Gastrocnemius medialis (tissue), 4 donors: Measurements from ENCODE around the gene KRT85.

Experiments used
- POLR2A ChIP-seq, 2 donors: fragments of 450-650 bp; IDR thresholded peaks; one replicate each; pipeline ENCODE4 v1.6.1; 2017; ENCODE audit warnings: antibody characterized with exemption in 2 of 2, mild to moderate bottlenecking in 2 of 2, moderate library complexity in 2 of 2
- TF ChIP-seq, protein P1 (sequence below), 5 experiments: fragments of 450-650 bp in 3 of 5; fragments of 200-600 bp in 2 of 5; sonication (generic) in 2 of 5; IDR thresholded peaks in 4 of 5; conservative IDR thresholded peaks in 1 of 5; 1 replicate in 4 of 5; 2 replicates in 1 of 5; pipeline ENCODE4 v1.5.1; 2016 to 2019; ENCODE audit warnings: antibody characterized with exemption in 5 of 5, mild to moderate bottlenecking in 3 of 5, moderate library complexity in 3 of 5

DNA sequence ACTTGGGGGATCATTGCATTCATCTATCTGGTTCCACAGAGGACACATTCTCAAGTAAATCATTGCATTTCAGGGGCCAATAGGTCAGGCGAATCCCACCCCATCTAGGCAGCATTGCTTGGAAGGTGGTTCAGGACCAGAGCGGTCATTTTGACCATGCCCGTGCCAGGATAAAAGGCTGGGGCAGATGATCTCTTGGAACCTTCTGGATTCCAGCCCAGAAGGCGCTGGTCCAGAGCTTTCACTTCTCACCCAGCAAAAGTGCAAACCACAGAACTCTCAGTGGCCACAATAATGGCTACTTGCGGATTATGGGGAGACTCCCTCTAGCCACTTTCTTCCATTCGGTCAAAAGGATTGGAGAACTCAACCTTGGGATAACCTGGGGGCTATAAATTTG is 595 bp upstream of the KRT85 start:
- TF ChIP-seq, protein P1, sequence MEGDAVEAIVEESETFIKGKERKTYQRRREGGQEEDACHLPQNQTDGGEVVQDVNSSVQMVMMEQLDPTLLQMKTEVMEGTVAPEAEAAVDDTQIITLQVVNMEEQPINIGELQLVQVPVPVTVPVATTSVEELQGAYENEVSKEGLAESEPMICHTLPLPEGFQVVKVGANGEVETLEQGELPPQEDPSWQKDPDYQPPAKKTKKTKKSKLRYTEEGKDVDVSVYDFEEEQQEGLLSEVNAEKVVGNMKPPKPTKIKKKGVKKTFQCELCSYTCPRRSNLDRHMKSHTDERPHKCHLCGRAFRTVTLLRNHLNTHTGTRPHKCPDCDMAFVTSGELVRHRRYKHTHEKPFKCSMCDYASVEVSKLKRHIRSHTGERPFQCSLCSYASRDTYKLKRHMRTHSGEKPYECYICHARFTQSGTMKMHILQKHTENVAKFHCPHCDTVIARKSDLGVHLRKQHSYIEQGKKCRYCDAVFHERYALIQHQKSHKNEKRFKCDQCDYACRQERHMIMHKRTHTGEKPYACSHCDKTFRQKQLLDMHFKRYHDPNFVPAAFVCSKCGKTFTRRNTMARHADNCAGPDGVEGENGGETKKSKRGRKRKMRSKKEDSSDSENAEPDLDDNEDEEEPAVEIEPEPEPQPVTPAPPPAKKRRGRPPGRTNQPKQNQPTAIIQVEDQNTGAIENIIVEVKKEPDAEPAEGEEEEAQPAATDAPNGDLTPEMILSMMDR (IDR thresholded peaks at IDR 0.05 in 4 of 5, conservative IDR thresholded peaks at IDR 0.05 in 1 of 5): no peak
- no peak for TF ChIP-seq POLR2A (IDR thresholded peaks at IDR 0.05)
